ENCODE measurements around the gene TNRC6C. TPM values are rescaled to one million over a fixed set of nuclear protein-coding genes. Genes with fewer than 3 reads are reported as not detected.
A peak's percentile ranks its signal among the peaks of the same experiment; 100 is the strongest.

Gene TNRC6C
- total RNA-seq, 1 donor, result 6.2 TPM

DNA sequence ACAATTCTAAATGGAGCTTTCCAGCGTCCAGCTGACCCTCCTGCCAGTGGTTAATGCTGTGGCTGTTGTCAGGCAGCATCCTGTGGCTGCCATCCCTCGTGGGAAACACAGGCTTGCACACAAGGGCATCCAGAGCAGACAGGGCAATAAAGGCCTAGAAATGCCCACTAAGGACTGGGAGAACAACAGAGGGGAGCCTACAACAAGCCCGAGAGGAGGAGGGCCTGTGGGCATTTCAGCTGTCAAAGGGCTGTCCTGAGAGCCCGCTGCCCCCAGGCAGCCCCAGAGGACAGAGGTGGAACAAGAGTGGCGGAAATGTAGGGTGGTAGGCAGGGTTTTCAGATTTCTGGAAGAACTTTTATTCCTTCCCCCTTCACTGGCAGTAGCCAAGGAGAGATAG lies 81.1 kb downstream of the TNRC6C start:
- Histone ChIP-seq H3K9me3 (ENCODE audit: low read depth, low read length) (no peaks in the 10 kb centered on the region), H3K79me2 (ENCODE audit: insufficient read depth, low read length) (peaks cover 12% of the 10 kb centered on the region), H3K4me2 (ENCODE audit: insufficient read depth, low read length) (no peak overlapping the region), H3K4me3 (ENCODE audit: insufficient read depth, low read length) (no peak overlapping the region), H3K27me3 (ENCODE audit: insufficient read depth, low read length) (no peaks in the 10 kb centered on the region), H3K36me3 (ENCODE audit: insufficient read depth, low read length) (no peaks in the 10 kb centered on the region), H4K20me1 (ENCODE audit: insufficient read depth, low read length) (no peaks in the 10 kb centered on the region), H3K27ac (ENCODE audit: low read depth, low read length) (no peak overlapping the region), H3K4me1 (ENCODE audit: insufficient read depth, low read length) (peaks cover 13% of the 10 kb centered on the region), H2AFZ (ENCODE audit: low read length) (no peak overlapping the region)
- DNase-seq (ENCODE audit: insufficient read length, low spot score, missing footprints), result no peak
- TF ChIP-seq, protein P1, sequence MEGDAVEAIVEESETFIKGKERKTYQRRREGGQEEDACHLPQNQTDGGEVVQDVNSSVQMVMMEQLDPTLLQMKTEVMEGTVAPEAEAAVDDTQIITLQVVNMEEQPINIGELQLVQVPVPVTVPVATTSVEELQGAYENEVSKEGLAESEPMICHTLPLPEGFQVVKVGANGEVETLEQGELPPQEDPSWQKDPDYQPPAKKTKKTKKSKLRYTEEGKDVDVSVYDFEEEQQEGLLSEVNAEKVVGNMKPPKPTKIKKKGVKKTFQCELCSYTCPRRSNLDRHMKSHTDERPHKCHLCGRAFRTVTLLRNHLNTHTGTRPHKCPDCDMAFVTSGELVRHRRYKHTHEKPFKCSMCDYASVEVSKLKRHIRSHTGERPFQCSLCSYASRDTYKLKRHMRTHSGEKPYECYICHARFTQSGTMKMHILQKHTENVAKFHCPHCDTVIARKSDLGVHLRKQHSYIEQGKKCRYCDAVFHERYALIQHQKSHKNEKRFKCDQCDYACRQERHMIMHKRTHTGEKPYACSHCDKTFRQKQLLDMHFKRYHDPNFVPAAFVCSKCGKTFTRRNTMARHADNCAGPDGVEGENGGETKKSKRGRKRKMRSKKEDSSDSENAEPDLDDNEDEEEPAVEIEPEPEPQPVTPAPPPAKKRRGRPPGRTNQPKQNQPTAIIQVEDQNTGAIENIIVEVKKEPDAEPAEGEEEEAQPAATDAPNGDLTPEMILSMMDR (IDR thresholded peaks at IDR 0.05; ENCODE audit: extremely low read depth, low read depth, low read length), result no peak

DNA sequence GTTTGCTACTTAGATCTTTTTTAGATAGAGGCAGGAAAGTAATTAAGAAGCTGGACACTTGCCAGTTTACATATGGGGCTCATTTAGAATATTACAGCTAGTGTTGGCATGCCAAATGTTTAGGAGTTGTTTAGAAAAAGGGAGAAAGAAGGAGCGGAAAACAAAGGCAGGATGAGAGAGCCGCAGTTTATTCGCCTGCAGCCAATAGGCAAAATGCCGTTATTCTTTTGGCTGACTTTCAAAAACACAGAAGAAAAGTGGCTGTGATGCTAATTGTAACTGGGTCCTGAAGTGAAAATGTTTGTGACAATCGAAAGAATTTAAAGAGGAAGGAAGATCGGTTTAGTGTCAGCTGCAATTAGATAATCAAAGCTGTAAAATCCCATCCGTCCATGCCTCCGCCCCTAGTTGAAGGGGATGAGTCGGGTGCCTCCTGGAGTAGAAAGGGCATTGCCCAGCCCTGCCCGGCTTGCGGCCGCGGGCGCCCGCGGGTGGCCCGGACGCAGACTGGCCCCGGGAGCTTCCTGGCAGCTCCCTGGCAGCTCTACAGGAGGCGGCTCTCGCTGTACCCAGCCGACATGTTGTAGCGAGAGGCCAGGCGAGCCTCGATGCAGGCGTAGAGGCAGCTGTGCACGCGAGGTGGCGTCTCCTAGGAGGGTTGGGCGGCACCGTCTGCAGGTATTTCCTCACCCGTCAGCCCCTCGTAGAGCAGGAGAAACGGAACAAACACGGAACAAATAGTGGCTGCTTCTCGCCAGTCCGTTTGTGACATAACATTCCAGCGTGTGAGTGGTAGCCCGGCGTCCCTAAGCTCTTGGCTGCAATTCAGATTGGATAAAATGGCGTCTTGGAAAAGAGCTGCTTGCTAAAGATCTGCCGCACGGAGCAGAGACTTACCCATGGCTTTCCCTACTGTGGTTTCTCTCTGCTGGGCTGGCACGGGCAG lies 82.2 kb downstream of the TNRC6C start:
- Histone ChIP-seq H3K4me2 (ENCODE audit: insufficient read depth, low read length) (peak overlapping the region; percentile 78), H3K27me3 (ENCODE audit: insufficient read depth, low read length) (no peaks in the 10 kb centered on the region), H3K4me3 (ENCODE audit: insufficient read depth, low read length) (peak overlapping the region; percentile 94), H4K20me1 (ENCODE audit: insufficient read depth, low read length) (no peaks in the 10 kb centered on the region), H2AFZ (ENCODE audit: low read length) (peak overlapping the region; percentile 100), H3K36me3 (ENCODE audit: insufficient read depth, low read length) (no peaks in the 10 kb centered on the region), H3K4me1 (ENCODE audit: insufficient read depth, low read length) (peaks cover 10% of the 10 kb centered on the region), H3K27ac (ENCODE audit: low read depth, low read length) (peak overlapping the region; percentile 96), H3K79me2 (ENCODE audit: insufficient read depth, low read length) (peaks cover 19% of the 10 kb centered on the region), H3K9me3 (ENCODE audit: low read depth, low read length) (no peaks in the 10 kb centered on the region)
- TF ChIP-seq, protein P1 (IDR thresholded peaks at IDR 0.05; ENCODE audit: extremely low read depth, low read depth, low read length), result peak; percentile 7
- DNase-seq (ENCODE audit: insufficient read length, low spot score, missing footprints), result peak; percentile 89

DNA sequence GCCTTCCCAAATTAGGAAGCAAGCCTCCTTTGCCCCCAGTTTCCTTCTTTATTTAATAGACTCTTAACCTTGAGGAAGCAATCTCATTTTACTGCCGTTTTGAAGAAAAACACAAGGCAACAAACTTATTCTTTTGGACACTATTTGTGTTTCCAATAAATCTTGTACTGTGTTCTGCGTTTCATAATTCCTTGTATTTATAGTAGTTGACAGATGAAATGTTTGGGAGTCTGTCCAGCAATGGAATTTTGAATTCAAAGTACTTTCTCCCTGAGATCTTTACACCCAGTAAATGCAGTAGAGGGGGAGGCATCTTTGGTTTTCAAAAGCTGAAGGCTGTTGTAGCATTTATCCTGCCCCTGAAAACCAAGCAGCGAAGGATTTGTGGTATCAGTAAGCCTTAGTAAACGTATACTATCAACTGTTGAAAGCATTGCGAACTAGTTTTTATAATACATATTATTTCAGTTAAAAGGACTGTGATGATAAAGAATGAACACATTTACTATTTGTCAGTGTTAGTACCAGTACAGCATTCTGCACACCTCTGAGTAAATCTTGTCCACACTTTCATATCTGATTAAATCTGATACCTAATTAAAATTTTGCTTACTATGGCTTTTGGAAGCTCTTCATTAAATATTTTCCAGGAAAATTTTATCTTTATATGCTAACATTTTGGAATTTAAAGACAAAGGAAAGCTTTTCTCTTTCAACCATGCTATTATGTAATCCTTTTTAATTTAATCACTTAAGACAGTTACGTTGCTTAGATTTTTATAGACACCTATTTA lies 83.1 kb downstream of the TNRC6C start:
- H3K4me1 ChIP-seq (ENCODE audit: insufficient read depth, low read length), result peaks cover 10% of the 10 kb centered on the region
- H3K27ac ChIP-seq (ENCODE audit: low read depth, low read length), result peak overlapping the region; percentile 96
- no peaks in the 10 kb centered on the region for H3K27me3 ChIP-seq (ENCODE audit: insufficient read depth, low read length)
- H3K9me3 ChIP-seq (ENCODE audit: low read depth, low read length), result no peaks in the 10 kb centered on the region
- no peaks in the 10 kb centered on the region for H4K20me1 ChIP-seq (ENCODE audit: insufficient read depth, low read length)
- DNase-seq (ENCODE audit: insufficient read length, low spot score, missing footprints), result peak; percentile 81
- no peaks in the 10 kb centered on the region for H3K36me3 ChIP-seq (ENCODE audit: insufficient read depth, low read length)
- peak overlapping the region; percentile 78 for H3K4me2 ChIP-seq (ENCODE audit: insufficient read depth, low read length)
- TF ChIP-seq, protein P1 (IDR thresholded peaks at IDR 0.05; ENCODE audit: extremely low read depth, low read depth, low read length), result no peak
- peak overlapping the region; percentile 94 for H3K4me3 ChIP-seq (ENCODE audit: insufficient read depth, low read length)
- peaks cover 19% of the 10 kb centered on the region for H3K79me2 ChIP-seq (ENCODE audit: insufficient read depth, low read length)
- H2AFZ ChIP-seq (ENCODE audit: low read length), result peak overlapping the region; percentile 100

DNA sequence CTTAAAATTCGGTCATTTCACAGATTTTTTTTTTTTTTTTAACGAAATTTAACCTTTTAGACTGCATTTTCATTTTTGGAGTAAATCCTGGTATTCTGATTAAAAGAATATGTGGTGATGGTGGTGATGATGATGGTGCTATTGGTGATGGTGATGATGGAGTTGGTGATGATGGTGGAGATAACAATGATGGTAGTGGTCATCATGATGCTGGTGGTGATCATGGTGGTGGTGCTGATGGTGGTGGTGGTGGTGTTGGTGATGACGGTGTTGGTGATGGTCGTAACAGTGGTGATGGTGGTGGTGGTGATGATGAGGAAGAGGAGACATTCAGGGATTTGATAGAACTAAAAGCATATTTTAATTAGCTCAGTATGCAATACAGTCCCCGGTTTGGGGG lies 84.0 kb downstream of the TNRC6C start:
- H3K36me3 ChIP-seq (ENCODE audit: insufficient read depth, low read length), result no peaks in the 10 kb centered on the region
- no peak overlapping the region for H3K27ac ChIP-seq (ENCODE audit: low read depth, low read length)
- peaks cover 23% of the 10 kb centered on the region for H3K79me2 ChIP-seq (ENCODE audit: insufficient read depth, low read length)
- H3K4me1 ChIP-seq (ENCODE audit: insufficient read depth, low read length), result peaks cover 10% of the 10 kb centered on the region
- TF ChIP-seq, protein P1 (IDR thresholded peaks at IDR 0.05; ENCODE audit: extremely low read depth, low read depth, low read length), result no peak
- H2AFZ ChIP-seq (ENCODE audit: low read length), result no peak overlapping the region
- no peaks in the 10 kb centered on the region for H3K9me3 ChIP-seq (ENCODE audit: low read depth, low read length)
- no peak overlapping the region for H3K4me3 ChIP-seq (ENCODE audit: insufficient read depth, low read length)
- no peaks in the 10 kb centered on the region for H4K20me1 ChIP-seq (ENCODE audit: insufficient read depth, low read length)
- H3K4me2 ChIP-seq (ENCODE audit: insufficient read depth, low read length), result no peak overlapping the region
- no peaks in the 10 kb centered on the region for H3K27me3 ChIP-seq (ENCODE audit: insufficient read depth, low read length)
- DNase-seq (ENCODE audit: insufficient read length, low spot score, missing footprints), result no peak

Measured in osteoblast (primary cell).